Erythroblast (primary cell): ENCODE data around the gene CST11.
A peak's percentile ranks its signal among the peaks of the same experiment; 100 is the strongest.

Source experiments
- DNase-seq, 2 experiments: peaks; one replicate each; lab custom pipeline; 2025; lab: John Stamatoyannopoulos, UW
- GATA1 ChIP-seq: IDR thresholded peaks from 2 replicates; pipeline ENCODE4 v1.6.1; 2011; ENCODE audit warnings: low read depth, mild to moderate bottlenecking, control low read depth, low read length, moderate library complexity
- POLR2A ChIP-seq: IDR thresholded peaks from 2 replicates; pipeline ENCODE4 v1.6.1; 2011; ENCODE audit warnings: mild to moderate bottlenecking, low read length

Gene CST11

GRCh38 chr20:23442436-23442835, 10.2 kb downstream of the CST11 start:
- no peak for TF ChIP-seq POLR2A
- no peak for TF ChIP-seq GATA1
- no peak for DNase-seq

- TF ChIP-seq GATA1 = no peak
- no peak for TF ChIP-seq POLR2A
- peak; percentile 58 to 78 for DNase-seq
Measured at GRCh38 chr20:23441850-23442313, 10.8 kb downstream of the CST11 start.

- no peak for TF ChIP-seq POLR2A
- no peak for TF ChIP-seq GATA1
- DNase-seq = no peak
Measured at GRCh38 chr20:23440004-23440403, 12.7 kb downstream of the CST11 start.

GRCh38 chr20:23438661-23439060, 14.0 kb downstream of the CST11 start:
- DNase-seq = no peak
- TF ChIP-seq GATA1 (no peak), POLR2A (no peak)

- TF ChIP-seq POLR2A (no peak), GATA1 (no peak)
- no peak for DNase-seq
Measured at GRCh38 chr20:23437126-23437899, 15.4 kb downstream of the CST11 start.

- DNase-seq = no peak
- no peak for TF ChIP-seq GATA1
- no peak for TF ChIP-seq POLR2A
Measured at GRCh38 chr20:23436681-23437080, 16.0 kb downstream of the CST11 start.

GRCh38 chr20:23435626-23436539, 16.8 kb downstream of the CST11 start:
- TF ChIP-seq GATA1 (no peak), POLR2A (no peak)
- no peak for DNase-seq

- no peak for TF ChIP-seq POLR2A
- TF ChIP-seq GATA1 = no peak
- DNase-seq = no peak
Measured at GRCh38 chr20:23434521-23435313, 18.0 kb downstream of the CST11 start.

- DNase-seq = no peak
Measured at GRCh38 chr20:23433628-23434027, 19.0 kb downstream of the CST11 start.

GRCh38 chr20:23425129-23425528, 27.5 kb downstream of the CST11 start:
- no peak for DNase-seq
- TF ChIP-seq POLR2A = no peak
- TF ChIP-seq GATA1 = no peak

More at GRCh38 chr20:23433628-23434027, 19.0 kb downstream of the CST11 start:
- TF ChIP-seq GATA1 (no peak), POLR2A (no peak)

- TF ChIP-seq GATA1 (no peak), POLR2A (peak; percentile 86)
- peak; percentile 93 to 96 for DNase-seq
Measured at GRCh38 chr20:23420943-23421931, 31.4 kb downstream of the CST11 start, which contains the start of gene NAPB. Gene NAPB, minus strand, starts transcription at chr20:23421488. Its CDS starts 86 bp downstream, at chr20:23421402.

GRCh38 chr20:23419995-23420901, 32.4 kb downstream of the CST11 start:
- TF ChIP-seq GATA1 = no peak
- TF ChIP-seq POLR2A = peak; percentile 32
- peak; percentile 79 to 85 for DNase-seq
